ENCODE measurements around the gene SAMHD1. TPM values are rescaled to one million over a fixed set of nuclear protein-coding genes. Genes with fewer than 3 reads are reported as not detected.
"Not testable (repeated sequence)": the region's sequence is repeated elsewhere in the genome, so short reads cannot be mapped to it uniquely, and the experiment has no call there.

Gene SAMHD1
- 95.4 TPM for total RNA-seq

- DNase-seq (ENCODE audit: low spot score): peak; percentile 96
Measured at GRCh38 chr20:36951198-36951978, at the start of gene SAMHD1. Gene SAMHD1, minus strand, starts transcription at chr20:36951708. Its CDS starts 65 bp downstream, at chr20:36951643.

DNA sequence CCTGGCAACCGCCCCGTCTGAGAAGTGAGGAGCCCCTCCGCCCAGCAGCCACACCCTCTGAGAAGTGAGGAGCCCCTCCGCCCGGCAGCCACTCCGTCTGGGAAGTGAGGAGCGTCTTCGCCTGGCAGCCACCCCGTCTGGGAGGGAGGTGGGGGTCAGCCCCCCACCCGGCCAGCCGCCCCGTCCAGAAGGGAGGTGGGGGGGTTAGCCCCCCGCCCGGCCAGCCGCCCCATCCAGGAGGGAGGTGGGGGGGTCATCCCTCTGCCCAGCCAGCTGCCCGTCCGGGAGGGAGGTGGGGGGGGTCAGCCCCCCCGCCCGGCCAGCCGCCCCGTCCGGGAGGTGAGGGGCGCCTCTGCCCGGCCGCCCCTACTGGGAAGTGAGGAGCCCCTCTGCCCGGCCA lies 48.7 kb upstream of the SAMHD1 start:
- not testable (repeated sequence) for DNase-seq (ENCODE audit: low spot score)

- DNase-seq (ENCODE audit: low spot score): no peak
Measured at GRCh38 chr20:36998652-36999051, 47.1 kb upstream of the SAMHD1 start.

DNA sequence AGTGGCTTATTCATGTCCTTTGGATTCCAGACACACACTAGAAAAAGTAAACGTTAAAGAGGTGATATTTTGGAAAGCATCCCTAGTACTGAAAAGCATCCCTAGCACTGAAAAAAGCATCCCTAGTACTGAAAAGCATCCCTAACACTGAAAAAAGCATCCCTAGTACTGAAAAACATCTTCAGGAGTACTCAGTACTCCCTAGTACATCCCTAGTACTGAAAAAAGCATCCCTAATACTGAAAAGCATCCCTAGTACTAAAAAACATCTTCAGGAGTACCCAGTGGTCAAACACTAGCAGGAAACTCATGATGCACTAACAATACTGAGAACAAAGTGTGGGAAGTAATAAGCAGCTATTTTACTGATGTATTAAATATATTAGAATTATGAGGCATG lies 45.6 kb upstream of the SAMHD1 start:
- DNase-seq (ENCODE audit: low spot score): no peak

DNA sequence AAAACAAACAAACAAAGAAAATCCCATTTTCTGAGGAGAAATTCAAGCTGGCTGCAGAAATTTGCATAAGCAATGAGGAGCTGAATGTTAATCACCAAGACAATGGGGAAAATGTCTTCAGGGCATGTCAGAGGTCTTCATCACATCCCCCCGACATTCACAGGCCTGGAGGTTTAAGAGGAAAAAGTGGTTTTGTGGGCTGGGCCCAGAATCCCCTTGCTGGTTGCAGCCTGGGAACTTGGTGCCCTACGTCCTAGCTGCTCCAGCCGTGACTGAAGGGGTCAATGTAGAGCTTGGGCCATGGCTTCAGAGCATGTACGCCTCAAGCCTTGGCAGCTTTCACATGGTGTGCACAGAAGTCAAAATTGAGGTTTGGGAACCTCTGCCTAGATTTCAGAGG lies 42.7 kb upstream of the SAMHD1 start:
- not testable (repeated sequence) for DNase-seq (ENCODE audit: low spot score)

GRCh38 chr20:36992802-36993334 lies 41.4 kb upstream of the SAMHD1 start:
- no peak for DNase-seq (ENCODE audit: low spot score)

- DNase-seq (ENCODE audit: low spot score): no peak
Measured at GRCh38 chr20:36991703-36992102, 40.2 kb upstream of the SAMHD1 start.

DNA sequence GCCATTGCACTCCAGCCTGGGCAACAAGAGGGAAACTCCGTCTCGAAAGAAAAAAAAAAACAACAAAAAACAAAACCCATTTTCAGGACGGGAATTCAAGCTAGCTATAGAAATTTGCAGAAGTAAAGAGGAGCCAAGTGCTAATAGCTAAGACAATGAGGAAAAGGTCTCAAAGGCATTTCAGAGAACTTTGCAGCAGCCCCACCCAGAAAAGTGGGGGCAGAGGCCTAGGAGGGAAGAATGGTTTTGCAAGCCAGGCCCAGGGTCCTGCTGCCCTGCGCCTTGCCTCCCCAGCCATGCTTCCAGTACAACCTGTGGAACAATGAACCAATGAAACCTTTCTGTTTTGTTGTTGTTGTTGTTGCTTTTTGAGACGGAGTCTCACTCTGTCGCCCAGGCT lies 38.3 kb upstream of the SAMHD1 start:
- DNase-seq (ENCODE audit: low spot score): no peak

- DNase-seq (ENCODE audit: low spot score): no peak
Measured at GRCh38 chr20:36988494-36988966, 37.0 kb upstream of the SAMHD1 start.

DNA sequence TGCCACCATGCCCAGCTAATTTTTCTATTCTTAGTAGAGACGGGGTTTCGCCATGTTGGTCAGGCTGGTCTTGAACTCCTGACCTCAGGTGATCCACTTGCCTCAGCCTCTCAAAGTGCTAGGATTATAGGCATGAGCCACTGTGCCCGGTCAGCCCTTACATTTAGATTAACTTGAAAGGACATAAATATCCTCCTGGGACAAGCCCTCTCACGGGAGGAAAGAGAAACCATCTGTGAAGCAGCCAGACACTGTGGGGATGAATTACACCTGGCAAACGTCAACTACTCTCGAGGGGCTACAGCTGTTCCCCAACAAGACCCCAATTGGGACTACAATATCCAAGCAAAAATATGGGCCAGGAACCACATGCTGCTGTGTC lies 32.7 kb upstream of the SAMHD1 start:
- no peak for DNase-seq (ENCODE audit: low spot score)

DNA sequence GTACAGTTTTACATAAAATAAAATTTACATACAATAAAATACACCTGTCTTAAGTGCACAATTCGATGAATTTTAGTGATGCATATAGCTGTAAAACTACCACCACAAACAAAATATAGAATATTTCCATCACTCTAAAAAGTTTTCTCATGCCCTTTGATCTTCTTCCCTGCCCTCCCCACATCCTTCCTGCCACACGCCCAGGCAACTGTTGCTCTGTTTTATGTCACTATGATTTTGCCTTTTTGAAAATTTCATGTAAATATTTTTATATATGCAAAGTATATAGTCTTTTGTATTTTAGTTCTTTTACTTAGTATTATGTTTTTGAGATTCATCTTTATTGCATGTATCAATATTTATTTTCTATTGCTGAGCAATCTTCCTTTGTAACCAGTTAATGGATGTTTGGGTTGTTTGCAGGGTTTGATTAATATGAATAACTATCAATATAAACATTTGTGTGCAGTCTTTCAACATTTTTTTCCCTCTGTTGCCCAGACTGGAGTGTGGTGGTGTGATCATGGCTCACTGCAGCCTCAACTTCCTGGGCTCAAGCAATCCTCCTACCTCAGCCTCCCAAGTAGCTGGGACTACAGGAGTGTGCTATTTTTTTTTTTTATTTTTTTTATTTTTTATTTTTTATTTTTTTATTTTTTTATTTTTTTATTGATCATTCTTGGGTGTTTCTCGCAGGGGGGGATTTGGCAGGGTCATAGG lies 23.8 kb upstream of the SAMHD1 start:
- DNase-seq (ENCODE audit: low spot score): no peak

- no peak for DNase-seq (ENCODE audit: low spot score)
Measured at GRCh38 chr20:36974660-36975059, 23.2 kb upstream of the SAMHD1 start.

DNA sequence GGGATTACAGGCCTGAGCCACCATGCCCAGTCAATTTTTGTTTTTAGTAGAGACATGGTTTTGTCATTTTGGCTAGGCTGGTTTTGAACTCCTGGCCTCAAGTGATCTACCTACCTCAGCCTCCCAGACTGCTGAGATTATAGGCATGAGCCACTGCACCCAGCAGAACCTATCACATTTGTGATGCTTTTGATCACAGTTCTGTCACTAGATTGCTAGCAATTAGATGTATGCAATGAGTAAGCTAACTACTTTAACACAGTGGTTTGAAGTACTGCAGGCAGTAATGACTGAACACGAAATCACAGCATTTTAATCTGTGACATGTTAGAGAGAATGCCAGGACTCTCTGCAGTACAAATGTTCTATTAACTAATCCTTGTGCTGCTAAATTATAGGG lies 19.6 kb upstream of the SAMHD1 start:
- DNase-seq (ENCODE audit: low spot score): no peak

- no peak for DNase-seq (ENCODE audit: low spot score)
Measured at GRCh38 chr20:36969478-36970186, 18.1 kb upstream of the SAMHD1 start.

DNA sequence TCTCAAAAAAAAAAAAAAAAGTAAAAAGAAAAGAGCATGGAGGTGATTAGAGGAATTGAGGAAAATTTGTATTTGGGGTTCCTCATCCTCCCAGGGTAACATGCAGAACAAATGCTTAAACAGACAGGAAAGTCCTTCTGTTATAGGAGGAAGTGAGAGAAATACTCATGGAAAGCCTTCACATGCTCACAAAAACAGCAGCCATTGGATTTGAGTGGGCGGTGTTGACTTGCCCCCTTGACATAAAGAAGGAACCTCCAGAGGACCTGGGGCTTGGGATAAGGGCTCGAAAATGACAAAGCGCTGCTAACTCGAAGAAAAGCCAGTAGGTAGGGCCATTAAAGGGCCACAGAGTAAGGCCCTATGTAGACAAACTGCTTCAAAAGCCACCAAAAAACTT lies 17.5 kb upstream of the SAMHD1 start:
- DNase-seq (ENCODE audit: low spot score): no peak

- DNase-seq (ENCODE audit: low spot score): no peak
Measured at GRCh38 chr20:36967636-36968035, 16.1 kb upstream of the SAMHD1 start.

- DNase-seq (ENCODE audit: low spot score): not testable (repeated sequence)
Measured at GRCh38 chr20:36966965-36967364, 15.5 kb upstream of the SAMHD1 start.

GRCh38 chr20:36962354-36962941 lies 10.9 kb upstream of the SAMHD1 start:
- DNase-seq (ENCODE audit: low spot score): not testable (repeated sequence)

- no peak for DNase-seq (ENCODE audit: low spot score)
Measured at GRCh38 chr20:36959242-36959641, 7.7 kb upstream of the SAMHD1 start.

DNA sequence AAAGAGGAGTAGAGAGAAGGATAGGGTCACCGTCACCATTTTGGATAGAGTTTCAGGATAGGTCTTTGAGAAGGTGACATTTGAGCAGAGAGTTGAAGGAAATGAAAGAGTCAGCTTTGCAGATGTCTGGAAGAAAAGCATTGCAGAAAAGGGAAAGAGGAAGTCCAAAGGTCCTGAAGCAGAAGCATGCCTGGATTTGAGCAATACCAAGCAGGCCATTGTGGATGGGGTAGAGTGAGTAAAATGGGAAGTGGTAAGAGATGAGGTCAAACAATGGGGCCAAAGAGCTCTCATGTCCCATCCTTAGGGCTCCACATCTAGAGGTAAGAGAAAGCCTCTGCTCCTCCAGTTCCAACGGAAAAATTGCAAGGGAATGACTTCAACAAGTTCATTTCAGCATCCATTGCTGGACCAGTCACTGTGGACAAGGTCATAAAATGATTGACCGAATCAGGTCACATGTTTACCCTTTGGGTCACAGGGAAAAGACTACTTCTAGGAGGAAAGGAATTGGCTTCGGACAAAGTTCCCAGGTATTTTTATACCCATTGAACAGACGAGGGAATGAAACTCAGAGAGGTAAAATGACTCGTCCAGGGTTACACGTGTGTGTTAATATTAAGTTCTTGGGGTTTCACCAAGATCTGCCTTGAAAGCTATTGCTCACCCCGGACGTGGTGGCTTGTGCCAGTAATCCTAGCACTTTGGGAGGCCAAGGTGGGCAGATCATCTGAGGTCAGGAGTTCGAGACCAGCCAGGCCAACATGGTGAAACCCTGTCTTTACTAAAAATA lies 6.6 kb upstream of the SAMHD1 start:
- no peak for DNase-seq (ENCODE audit: low spot score)

- no peak for DNase-seq (ENCODE audit: low spot score)
Measured at GRCh38 chr20:36956674-36957073, 5.2 kb upstream of the SAMHD1 start.

Data from ureter (tissue), 1 donor.